Airway epithelial cell (primary cell): Measurements from ENCODE around the gene NCBP2L. TPM values are rescaled to one million over a fixed set of nuclear protein-coding genes. Genes with fewer than 3 reads are reported as not detected.

Experiments used
- total RNA-seq: library from RNA; depleted of rRNA; stranded (reverse); fragments of >200 nt; gene quantifications from 2 replicates; pipeline ENCODE4 v1.2.3, GENCODE V29; 2015

NCBP2L gene
- total RNA-seq = not detected in 2 replicates

GRCh38 chrX:107777536-107777832 is at the start of gene NCBP2L:
NCBP2L (plus strand) TSS chrX:107777733; CDS start chrX:107794221, 16,488 bp downstream.

GRCh38 chrX:107775734-107776511 is 1.6 kb upstream of the NCBP2L start, which contains the start of gene TSC22D3:
TSC22D3 (minus strand) TSS chrX:107775787; CDS start chrX:107775419, 368 bp downstream.

GRCh38 chrX:107825698-107826237 is 48.2 kb downstream of the NCBP2L start, which contains the start of gene MID2:
MID2 (plus strand) TSS chrX:107825866; CDS start chrX:107826427, 561 bp downstream.

Other genes with a start within 250 kb of the NCBP2L start
- gene PRPS1, start 149.2 kb upstream of the NCBP2L start, total RNA-seq = 21.9 and 30.4 TPM in 2 replicates
- gene TSC22D3, start 1.9 kb upstream of the NCBP2L start, total RNA-seq = 61.2 and 67.6 TPM in 2 replicates
- gene MID2, start 48.1 kb downstream of the NCBP2L start, total RNA-seq = 8.1 and 10.8 TPM in 2 replicates
- not detected in 2 replicates for gene TEX13B, start 204.6 kb downstream of the NCBP2L start, total RNA-seq